Ureter (tissue), 1 donor: ENCODE measurements around the gene SRL. TPM values are rescaled to one million over a fixed set of nuclear protein-coding genes. Genes with fewer than 3 reads are reported as not detected.
"Not testable (repeated sequence)": the region's sequence is repeated elsewhere in the genome, so short reads cannot be mapped to it uniquely, and the experiment has no call there.

Experiments
- DNase-seq: peaks from one replicate; pipeline ENCODE4 v3.0.0-alpha.2; 2020; ENCODE audit warnings: low spot score
- total RNA-seq: library from RNA; stranded (reverse); gene quantifications from one replicate; pipeline ENCODE4 v1.2.4, GENCODE V29; 2023
- donor health status: DM: yes; HTN: yes; CAD: no.

SRL gene
- total RNA-seq, 1 donor from 2014 or later, result 10.1 TPM

DNA sequence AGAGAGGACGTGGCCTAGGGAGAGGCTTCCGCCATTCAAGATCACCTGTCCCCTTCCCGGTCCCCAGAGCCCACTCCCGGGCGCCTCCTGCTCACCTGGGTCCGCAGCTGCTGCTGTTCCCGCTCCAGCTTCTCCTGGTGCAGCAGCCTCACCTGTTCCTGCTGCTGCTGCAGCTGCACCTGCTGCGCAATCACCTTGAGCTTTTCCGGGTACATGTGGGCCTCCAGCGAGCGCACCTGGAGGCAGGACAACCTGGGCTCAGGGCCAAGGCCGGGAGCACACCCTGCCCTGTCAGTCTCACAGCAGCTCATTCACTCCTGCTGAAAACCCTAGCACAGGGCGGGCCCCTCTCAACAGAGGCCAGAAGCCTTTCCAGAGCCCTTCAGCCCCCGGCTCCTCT, 18.5 kb upstream of the SRL start:
- no peak for DNase-seq

DNA sequence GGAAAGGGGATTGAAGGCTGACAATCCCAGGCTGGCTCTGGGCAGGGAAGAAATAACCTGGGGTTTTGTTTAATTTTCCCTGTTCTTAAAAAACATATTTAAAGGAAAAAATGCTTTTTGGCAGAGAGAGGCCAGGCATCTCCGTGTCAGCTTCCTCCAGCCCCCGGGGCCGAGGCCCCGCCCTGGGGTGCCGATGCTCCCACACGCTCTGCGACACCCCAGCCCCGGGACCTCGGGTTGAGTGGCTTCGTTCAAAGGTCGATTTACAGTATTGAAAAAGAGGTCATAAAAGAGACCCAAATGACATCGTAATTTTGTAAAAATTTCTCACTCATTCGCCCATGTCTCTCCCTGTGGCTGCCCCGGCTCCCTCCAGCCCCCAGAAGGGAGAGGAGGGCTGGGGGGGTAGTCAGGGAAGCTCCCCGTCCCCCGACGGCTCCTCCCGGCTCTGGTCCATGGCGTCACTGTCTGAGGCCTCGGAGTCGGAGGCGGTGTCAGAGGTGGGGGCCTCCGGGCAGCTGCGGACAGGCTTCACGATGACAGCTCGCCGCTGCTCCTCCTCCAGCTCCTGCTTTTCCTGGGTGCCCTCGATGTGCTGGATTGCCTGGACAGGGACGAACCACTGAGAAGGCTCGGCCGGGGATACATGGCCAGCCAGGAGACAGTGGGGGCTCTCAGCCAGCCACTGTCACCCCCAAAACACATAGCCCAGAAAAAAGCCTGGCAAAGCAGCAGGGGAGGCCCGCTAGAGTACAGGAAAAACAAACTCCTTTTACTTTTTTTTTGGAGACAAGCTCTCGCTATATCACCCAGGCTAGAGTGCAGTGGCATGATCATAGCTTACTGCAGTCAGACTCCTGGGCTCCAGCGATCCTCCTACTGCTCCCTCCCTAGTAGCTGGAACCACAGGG, 16.0 kb upstream of the SRL start:
- no peak for DNase-seq

DNA sequence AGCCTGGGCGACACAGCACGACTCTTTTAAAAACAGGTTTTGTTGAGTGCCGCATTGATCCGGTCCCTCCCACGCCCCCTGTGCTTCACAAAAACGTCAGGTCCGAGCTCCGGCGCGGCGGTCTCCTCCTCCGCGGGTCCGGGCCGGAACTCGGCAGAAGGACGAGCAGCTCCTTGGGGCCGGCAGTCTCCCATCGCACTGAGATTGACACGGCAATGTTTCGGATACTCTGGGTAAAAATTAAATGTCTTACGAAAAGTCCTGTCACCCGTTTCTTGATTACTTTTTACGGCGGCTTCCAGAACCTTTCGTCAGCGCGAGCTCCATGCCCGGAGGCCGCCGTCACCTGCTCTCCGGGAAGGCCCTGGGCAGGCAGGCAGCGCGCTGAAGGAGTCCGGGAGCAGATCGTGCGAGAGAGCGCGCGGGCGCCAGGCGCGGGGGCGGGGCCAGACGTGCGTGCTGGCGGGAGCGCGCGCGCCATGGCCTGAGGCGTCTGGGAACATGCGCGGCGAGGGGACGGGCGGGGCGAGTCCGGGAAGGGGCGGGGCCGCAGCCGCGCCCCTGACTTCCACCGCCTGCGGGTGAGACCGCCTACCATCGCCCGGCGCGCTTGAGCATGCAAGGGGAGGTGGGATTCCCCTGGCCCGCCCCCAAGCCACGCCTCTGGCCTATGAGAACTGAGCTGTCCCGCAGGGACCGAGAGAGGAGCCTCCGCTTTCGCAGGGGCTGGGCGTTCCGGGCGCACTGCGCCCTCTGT, 11.7 kb upstream of the SRL start:
- peak; percentile 100 for DNase-seq

DNA sequence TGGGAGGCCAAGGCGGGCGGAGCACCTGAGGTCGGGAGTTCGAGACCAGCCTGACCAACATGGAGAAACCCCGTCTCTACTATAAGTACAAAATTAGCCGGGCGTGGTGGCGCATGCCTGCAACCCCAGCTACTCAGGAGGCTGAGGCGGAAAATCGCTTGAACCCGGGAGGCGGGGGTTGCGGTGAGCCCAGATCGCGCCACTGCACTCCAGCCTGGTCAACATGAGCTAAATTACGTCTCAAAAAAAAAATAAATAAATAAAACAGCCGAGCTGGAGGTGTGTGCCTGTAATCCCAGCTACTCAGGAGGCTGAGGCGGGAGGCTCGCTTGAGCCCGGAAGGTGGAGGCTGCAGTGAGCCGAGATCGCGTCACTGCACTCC, 11.1 kb upstream of the SRL start:
- not testable (repeated sequence) for DNase-seq

DNA sequence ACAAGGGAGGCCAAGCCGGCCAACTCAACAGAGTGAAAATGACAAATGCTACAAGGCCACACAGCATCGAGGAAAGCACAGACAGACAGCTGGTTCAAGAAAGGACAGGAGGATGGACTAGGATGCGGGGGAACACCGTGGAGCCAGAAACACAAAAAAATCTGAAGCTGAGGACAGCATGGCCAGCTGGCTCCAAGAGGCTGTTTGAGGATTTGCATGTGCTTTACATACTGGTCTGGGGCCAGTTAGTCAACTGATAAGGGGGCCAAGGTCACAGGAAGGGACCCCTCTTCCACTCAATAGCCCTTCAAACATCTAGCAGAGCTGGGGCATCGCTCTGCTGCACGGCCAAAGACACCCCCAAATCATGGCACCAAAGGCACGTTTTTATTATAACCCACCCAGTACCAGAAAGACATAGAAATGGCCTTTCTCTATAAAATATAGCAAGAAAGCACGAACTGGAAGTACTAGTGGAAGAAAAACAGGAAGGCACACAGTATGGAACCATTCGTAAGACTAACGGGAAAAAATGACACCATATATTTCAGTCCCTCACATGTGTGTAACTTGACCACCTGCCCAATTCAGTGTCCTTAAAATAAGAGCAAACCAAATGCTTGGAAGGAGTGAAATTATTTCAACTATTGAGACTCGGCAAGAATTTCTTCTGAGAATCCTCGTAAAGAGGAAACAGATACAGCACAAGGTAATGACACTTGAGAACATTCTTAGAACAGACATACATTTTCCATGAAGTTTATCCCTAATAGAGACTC, 7.8 kb upstream of the SRL start:
- DNase-seq, result no peak

DNA sequence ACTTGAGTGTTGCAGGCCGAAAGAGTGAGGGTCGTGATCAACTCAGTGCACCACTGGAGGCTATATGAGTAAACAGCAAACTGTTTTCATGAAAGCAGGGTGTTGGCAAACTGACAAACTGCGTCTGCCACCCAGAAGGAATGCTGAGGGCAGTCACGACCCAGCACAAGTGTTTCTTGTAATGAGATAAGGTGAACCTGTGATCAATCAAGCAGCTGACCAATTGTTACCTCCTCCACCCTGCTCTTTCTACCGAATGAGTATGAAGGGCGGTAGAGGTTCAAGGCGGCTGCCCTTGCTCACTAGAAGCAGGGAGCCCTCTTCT, 5.5 kb upstream of the SRL start:
- DNase-seq, result no peak

DNA sequence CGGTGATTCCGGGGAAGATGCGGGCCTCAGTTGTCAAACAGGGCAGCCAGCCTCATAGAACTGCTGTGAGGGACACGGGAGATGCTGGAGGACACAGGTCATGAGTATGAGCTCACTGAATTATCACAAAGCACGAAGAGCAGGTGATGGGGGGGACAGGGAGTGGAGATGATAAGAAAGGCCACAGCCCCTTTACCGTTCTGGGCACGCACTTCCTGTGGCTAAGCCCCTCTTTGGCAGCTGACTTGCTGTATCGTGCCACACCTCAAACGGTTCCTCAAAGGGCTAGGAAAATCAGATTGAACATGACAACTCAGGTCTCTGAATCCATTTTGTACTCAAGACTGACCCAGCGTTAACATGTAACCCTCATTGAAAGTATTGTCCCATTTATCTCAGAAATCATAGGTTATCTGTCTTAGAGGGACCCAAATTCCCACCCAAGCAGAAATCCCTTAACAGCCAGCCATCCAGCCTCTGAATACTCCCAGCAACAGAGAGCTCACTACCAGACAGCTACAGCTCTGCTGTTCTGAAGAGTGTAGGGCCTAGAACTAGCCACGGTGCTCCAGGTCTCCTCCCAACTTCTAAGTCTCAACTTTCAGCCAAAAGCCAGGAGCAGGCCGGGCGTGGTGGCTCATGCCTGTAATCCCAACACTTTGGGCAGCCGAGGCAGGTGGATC, 5.0 kb upstream of the SRL start:
- DNase-seq, result no peak

DNA sequence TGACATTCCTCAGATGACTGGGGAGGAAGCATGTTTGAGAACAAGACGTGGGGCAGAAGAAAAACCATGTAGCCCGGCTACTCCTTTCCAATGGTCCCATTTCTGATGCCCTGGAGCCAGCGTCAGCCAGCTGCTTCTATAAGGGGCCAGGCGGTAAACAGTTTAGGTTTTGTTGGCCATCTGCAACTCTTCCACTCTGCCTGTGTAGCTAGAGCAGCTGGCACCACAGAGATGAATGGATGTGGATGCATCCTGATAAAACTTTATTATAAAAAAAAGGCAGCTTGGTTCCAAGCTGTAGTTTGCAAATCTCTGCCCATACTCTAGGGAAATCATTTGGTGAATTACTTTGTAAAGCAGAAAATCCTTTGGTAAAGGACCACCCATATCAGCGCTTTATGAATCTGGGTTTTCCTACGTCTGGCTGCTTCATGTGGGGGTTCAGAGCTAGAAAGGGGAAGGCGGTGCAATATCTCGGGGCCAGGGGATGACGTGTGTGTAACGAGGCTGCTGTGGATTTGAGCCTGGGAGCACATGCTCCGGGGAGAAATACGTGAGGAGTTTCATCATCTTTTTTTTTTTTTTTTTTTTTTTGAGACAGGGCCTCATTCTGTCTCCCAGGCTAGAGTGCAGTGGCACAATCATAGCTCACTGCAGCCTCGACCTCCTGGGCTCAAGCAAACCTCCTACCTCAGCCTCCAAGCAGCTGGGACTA, 3.4 kb upstream of the SRL start:
- DNase-seq, result no peak

DNA sequence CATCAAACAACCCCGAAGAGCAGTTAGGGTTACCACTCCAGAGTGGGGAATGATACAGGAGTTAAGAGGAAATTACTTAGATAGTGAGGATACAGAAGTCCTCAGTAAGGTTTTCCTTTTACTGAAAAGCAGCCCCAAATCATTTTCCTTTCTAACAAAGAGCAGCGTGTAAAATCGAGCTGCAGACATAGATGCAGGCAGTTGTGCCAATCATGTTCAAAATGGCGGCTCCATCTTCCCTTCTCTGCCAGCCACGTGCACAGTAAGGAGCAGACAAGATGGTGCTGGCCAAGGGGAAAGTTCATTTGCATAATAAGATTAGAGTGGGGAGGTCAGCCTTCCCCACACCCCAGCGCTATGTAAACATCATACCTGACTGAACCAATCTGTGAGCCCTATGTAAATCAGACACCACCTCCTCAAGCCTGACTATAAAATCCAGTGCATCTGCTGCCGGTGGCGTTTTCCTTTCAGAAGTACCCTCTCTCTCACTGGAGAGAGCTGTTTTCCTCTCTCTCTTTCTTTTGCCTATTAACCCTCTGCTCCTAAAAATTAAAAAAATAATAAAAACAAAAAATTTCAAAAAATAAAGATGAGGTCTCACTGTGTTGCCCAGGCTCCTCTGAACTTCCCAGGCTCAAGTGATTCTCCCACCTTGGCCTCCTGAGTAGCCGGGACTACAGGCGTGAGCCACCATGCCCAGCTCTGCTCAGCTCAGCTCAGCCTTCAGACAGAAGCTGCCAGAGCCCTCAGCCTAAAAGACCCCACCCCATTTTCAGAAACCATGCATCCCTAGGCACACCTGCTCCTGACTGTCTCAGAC, 2.6 kb upstream of the SRL start:
- DNase-seq, result no peak

DNA sequence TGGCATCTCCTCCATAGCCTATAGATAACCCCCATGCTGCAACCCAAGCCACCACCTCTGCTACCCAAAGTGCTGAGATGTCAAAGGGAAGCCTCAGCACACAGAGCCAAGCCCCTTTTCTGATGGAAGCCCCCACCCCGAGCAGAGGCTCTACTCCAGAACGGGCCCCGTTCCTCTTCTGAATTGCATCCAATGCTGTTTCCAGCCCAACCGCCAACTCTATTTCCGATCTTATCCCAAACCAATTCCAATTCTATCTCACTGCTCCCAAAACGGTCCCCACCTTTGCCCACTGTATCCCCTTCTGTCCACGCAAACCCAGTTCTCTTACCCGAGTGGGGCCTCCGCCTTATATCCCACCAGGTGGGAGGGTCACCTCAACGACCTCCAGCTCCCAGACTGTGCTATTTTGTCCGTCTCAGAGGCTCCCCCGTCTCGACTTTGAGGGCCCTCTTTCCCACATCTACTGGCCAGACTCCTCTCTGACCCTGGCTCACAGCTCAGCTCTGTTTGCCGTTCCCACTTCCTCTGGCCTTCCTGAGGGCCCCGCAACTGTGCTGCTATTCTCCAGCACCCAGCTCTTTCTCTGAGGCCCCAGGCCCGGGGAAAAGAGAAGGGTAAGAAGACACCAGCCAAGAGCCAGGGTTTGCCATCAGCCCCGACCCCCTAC, 487 bp downstream of the SRL start:
- no peak for DNase-seq

DNA sequence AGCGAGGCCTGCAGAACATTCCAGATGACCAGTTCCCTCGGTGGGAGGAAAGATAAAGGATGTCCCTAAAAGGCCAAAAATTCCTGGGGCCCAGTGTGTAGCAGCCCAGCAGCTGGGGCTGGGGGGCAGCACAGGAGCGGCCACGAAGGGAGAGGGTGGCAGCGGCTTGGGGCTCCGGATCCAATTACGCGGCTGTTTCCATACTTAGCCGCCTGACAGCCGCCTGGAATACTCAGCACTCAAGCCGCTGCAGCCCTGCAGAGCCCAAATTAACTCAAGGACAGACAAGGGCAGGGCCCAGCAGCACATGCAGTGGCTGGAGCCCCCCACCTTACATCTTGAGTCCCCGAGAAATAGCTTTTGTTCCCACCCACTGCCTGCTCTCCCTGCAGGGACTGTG, 1.3 kb downstream of the SRL start:
- DNase-seq, result no peak

DNA sequence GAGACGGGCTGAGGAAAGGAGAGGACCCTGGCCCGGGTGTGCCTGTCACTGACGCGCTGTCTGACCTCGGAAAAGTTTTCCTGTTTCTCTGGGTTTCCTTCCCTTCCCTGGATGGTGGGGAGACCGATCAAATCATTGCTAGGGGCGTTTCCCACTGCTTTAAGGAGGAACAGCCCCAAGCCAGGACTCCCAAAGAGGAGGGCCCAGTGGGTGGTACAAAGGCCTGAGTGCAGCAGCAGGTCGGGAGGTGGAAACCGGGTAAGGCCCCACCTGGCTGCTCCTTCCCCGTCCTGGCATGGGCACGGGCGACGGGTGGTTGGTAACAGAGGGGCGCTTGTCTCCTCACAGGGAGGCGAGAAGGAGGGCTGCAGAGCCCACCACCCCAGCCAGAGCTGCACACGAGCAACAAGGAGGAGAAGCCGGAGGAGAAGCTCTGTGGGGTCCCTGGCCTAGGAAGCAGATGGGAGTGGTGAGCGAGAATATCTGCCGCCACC, 2.2 kb downstream of the SRL start:
- no peak for DNase-seq

DNA sequence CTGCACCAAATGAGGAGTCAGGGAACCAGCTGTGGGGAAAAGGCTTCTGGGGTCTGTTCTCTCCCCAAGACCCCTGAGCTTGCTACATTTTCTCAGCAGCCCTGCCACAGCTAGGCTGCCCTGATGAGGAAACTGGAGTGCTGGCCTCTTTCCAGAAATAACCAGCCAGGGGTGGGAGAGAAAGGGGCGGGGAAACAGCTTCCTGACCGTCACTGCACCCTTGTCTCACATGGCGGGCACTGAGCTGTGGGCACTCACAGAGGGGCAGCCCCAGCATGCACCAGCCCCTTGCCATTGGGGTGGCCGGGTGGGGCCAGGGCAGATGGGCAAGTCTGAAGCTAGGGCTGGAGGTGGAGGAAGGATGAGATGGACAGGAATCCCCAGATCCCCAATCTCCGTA, 2.9 kb downstream of the SRL start:
- peak; percentile 59 for DNase-seq

DNA sequence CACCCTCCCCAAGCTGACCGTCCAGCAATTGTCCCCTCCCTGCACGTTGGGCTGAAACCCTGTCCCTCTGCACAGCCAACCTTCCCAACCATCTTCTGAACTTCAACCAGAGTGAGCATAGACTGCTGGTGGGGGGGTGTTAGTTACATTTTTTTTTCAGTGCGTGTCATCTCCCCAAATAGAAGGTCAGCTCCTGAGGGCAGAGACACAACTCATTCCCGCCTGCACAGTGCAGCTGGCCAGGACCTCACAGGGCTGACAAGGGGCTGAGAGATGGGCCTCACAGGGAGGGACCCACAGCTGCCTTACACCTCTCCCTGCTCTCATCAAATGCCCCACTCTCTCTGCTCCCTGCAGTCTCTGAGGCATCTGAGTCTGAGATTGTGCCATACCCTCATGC, 8.4 kb downstream of the SRL start:
- DNase-seq, result no peak

DNA sequence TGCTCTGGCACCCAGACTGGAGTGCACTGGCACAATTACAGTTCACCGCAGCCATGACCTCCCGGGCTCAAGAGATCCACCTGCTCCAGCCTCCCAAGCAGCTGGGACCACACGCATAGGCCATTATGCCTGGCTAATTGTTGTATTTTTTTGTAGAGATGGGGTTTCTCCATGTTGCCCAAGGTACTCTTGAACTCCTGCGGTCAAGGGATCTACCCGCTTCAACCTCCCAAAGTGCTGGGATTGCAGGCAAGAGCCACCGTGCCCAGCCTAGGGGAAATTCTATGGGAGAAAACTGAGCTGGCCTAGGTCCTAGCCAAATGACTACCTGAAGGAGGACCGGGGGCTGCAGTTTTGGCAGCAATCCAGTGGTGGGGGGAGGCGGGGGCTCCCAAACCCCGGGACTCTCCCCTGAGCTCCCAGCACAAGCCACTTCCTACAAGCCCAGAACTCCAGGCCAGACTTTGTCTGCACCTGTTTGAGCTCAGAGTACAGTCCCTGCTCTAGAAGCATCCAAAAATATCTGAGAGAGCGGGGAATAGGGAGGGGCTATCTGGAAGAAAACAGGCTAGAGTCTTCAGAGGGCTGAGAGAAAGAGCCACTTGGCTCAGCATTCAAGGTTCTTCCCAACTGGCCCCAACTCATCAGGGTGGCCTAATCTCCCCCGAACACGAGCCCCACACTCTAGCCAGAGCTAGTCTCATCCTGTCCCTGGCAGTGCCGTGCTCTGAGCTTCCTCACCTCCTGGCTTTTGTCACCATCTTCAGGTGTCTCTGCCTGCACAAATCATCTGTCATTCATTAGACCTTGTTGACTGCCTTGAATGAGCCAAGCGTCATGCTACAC, 9.1 kb downstream of the SRL start:
- no peak for DNase-seq

DNA sequence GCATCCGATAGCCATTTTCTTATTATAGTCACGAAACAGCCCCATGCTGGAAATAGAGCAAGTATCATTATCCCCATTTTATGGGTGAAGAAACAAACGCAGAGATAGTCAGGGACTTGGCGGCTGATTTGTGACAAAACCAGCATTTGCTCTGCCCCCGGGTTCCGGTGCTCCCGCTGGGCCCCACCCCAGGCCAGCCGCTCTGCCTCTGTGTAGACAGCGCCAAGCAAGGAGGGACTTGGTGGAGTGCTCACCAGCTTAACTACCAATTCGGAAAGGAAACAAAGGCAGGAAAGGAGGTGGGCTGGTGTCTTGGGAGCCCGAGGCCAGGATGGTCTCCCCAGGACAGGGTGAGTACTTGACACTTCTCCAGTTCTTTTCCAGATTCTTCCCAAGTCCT, 10.0 kb downstream of the SRL start:
- no peak for DNase-seq

DNA sequence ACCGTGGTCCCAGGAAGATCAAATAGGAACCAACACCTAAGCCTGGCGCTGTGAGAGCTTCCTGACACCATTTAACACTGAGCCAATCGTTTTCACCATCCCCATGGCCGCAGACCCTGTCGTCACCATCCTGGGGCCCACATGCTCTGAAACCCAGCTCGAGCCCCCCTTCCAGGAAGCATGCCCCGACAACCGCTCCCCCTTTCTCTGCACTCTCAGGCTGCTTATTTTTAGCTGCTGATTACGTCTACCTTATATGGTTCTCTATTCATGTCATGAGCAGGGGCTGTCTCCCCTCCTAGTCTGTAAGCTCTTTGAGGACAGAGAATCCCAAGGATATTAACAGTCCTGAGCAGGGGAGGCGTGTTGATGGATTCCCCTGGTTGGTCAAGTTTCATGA, 10.5 kb downstream of the SRL start:
- DNase-seq, result no peak

DNA sequence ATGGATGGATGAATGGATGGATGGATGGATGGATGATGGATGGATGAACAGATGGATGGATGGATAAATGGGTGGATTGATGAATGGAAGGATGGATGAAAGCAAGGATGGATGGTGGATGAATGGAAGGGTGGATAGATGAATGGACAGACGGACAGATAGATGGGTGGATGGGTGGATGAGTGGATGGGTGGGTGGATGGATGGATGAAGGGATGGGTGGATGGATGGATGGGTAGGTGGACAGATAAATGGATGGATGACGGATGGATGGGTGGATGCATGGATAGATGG, 14.9 kb downstream of the SRL start:
- DNase-seq, result no peak
